Activated CD8-positive, alpha-beta T cell treated with anti-CD3 and anti-CD28 coated beads, Interleukin-2, amount 10 ng/mL, durations not matched to agents 7 days and 5 days (primary cell): Measurements from ENCODE around the gene SYNE1. TPM values are rescaled to one million over a fixed set of nuclear protein-coding genes. Genes with fewer than 3 reads are reported as not detected.

ENCODE experiments used
- ATAC-seq: fragments of 150-1000 bp; cut with Tn5 transposase; one replicate; pipeline ENCODE4 v1.10.0; 2021; ENCODE audit warnings: moderate library complexity
- CTCF ChIA-PET: fragments of 350-600 bp; sonication (Branson Sonifier 250); formaldehyde crosslinking; loops from one replicate; lab custom pipeline; 2021; ENCODE audit warnings: antibody characterized with exemption; lab: Charles Lee
- POLR2A ChIA-PET: fragments of 350-600 bp; sonication (Branson Sonifier 250); formaldehyde crosslinking; loops from one replicate; lab custom pipeline; 2021; ENCODE audit warnings: antibody characterized with exemption; lab: Charles Lee
- DNase-seq: peaks from one replicate; pipeline ENCODE4 v3.0.0-alpha.2; 2020
- H3K27ac Mint-ChIP-seq: one replicate; pipeline ENCODE4 v1.8.0; 2021; ENCODE audit warnings: mild to moderate bottlenecking, mixed read lengths
- H3K27me3 Mint-ChIP-seq: one replicate; pipeline ENCODE4 v1.8.0; 2021; ENCODE audit warnings: low read depth, mixed read lengths
- H3K36me3 Mint-ChIP-seq: one replicate; pipeline ENCODE4 v1.8.0; 2021; ENCODE audit warnings: low read depth, mixed read lengths
- H3K4me1 Mint-ChIP-seq: one replicate; pipeline ENCODE4 v1.8.0; 2021; ENCODE audit warnings: low read depth, mixed read lengths
- H3K4me3 Mint-ChIP-seq: one replicate; pipeline ENCODE4 v1.8.0; 2021; ENCODE audit warnings: mild to moderate bottlenecking, mixed read lengths
- H3K9me3 Mint-ChIP-seq: one replicate; pipeline ENCODE4 v1.8.0; 2022; ENCODE audit warnings: mixed read lengths; ENCODE audit not compliant: insufficient read depth
- total RNA-seq, 2 experiments: library from RNA; stranded (reverse); gene quantifications; one replicate each; pipeline ENCODE4 v1.2.3, GENCODE V29; 2021

Gene SYNE1
- total RNA-seq, 2 experiments from 2014 or later = 57.0 to 63.8 TPM

GRCh38 chr6:152463164-152463563 is 174.0 kb downstream of the SYNE1 start:
- no peak overlapping the region for H3K27ac Mint-ChIP-seq
- H3K4me1 Mint-ChIP-seq = peaks cover 9% of the 10 kb centered on the region
- H3K27me3 Mint-ChIP-seq = peaks cover 12% of the 10 kb centered on the region
- DNase-seq = no peak
- H3K9me3 Mint-ChIP-seq = no peaks in the 10 kb centered on the region
- H3K36me3 Mint-ChIP-seq = no peaks in the 10 kb centered on the region
- POLR2A ChIA-PET = no interaction called here
- no peak for ATAC-seq
- CTCF ChIA-PET = no interaction called here
- no peak overlapping the region for H3K4me3 Mint-ChIP-seq

GRCh38 chr6:152462716-152463115 is 174.4 kb downstream of the SYNE1 start:
- H3K4me3 Mint-ChIP-seq = no peak overlapping the region
- CTCF ChIA-PET = no interaction called here
- H3K27ac Mint-ChIP-seq = no peak overlapping the region

GRCh38 chr6:152461556-152461955 is 175.6 kb downstream of the SYNE1 start:
- Mint-ChIP-seq H3K36me3 (no peaks in the 10 kb centered on the region), H3K4me3 (no peak overlapping the region), H3K27me3 (peaks cover 12% of the 10 kb centered on the region), H3K4me1 (peaks cover 9% of the 10 kb centered on the region), H3K27ac (no peak overlapping the region), H3K9me3 (no peaks in the 10 kb centered on the region)
- ATAC-seq = no peak
- no peak for DNase-seq
- ChIA-PET POLR2A (no interaction called here), CTCF (no interaction called here)

More at GRCh38 chr6:152462716-152463115, 174.4 kb downstream of the SYNE1 start:
- Mint-ChIP-seq H3K9me3 (no peaks in the 10 kb centered on the region), H3K27me3 (peaks cover 12% of the 10 kb centered on the region), H3K4me1 (peaks cover 9% of the 10 kb centered on the region), H3K36me3 (no peaks in the 10 kb centered on the region)
- ATAC-seq = no peak
- POLR2A ChIA-PET = interaction anchor here (0.7 kb wide), 1 partner anchor 68 kb away, joined by 3 read pairs; no protein-coding TSS in a partner anchor
- DNase-seq = no peak

- Mint-ChIP-seq H3K36me3 (no peaks in the 10 kb centered on the region), H3K4me1 (peaks cover 9% of the 10 kb centered on the region), H3K4me3 (no peak overlapping the region), H3K9me3 (no peaks in the 10 kb centered on the region), H3K27ac (no peak overlapping the region), H3K27me3 (peaks cover 6% of the 10 kb centered on the region)
- ATAC-seq (no peak), DNase-seq (no peak)
- ChIA-PET POLR2A (no interaction called here), CTCF (no interaction called here)
These were observed 178.2 kb downstream of the SYNE1 start for GRCh38 chr6:152458648-152459644.

- Mint-ChIP-seq H3K4me1 (peaks cover 7% of the 10 kb centered on the region), H3K27ac (no peak overlapping the region), H3K36me3 (no peaks in the 10 kb centered on the region), H3K27me3 (peaks cover 6% of the 10 kb centered on the region), H3K4me3 (no peak overlapping the region), H3K9me3 (no peaks in the 10 kb centered on the region)
- ATAC-seq = no peak
- CTCF ChIA-PET = no interaction called here
- DNase-seq = no peak
- POLR2A ChIA-PET = no interaction called here
These were observed 179.1 kb downstream of the SYNE1 start for GRCh38 chr6:152457949-152458624.

GRCh38 chr6:152454003-152454402 is 183.2 kb downstream of the SYNE1 start:
- POLR2A ChIA-PET = no interaction called here
- no peaks in the 10 kb centered on the region for H3K36me3 Mint-ChIP-seq
- no peaks in the 10 kb centered on the region for H3K4me1 Mint-ChIP-seq
- ATAC-seq (no peak), DNase-seq (no peak)
- H3K27me3 Mint-ChIP-seq = no peaks in the 10 kb centered on the region
- H3K9me3 Mint-ChIP-seq = no peaks in the 10 kb centered on the region
- no peak overlapping the region for H3K4me3 Mint-ChIP-seq
- H3K27ac Mint-ChIP-seq = no peak overlapping the region
- CTCF ChIA-PET = no interaction called here

- ChIA-PET POLR2A (no interaction called here), CTCF (no interaction called here)
- Mint-ChIP-seq H3K4me1 (no peaks in the 10 kb centered on the region), H3K27me3 (no peaks in the 10 kb centered on the region), H3K36me3 (no peaks in the 10 kb centered on the region), H3K27ac (no peak overlapping the region), H3K4me3 (no peak overlapping the region), H3K9me3 (no peaks in the 10 kb centered on the region)
- ATAC-seq = no peak
- no peak for DNase-seq
These were observed 183.7 kb downstream of the SYNE1 start for GRCh38 chr6:152453421-152453820.

- Mint-ChIP-seq H3K36me3 (no peaks in the 10 kb centered on the region), H3K4me3 (no peak overlapping the region), H3K9me3 (no peaks in the 10 kb centered on the region), H3K27me3 (no peaks in the 10 kb centered on the region), H3K4me1 (no peaks in the 10 kb centered on the region), H3K27ac (no peak overlapping the region)
- no peak for ATAC-seq
- ChIA-PET POLR2A (no interaction called here), CTCF (no interaction called here)
- no peak for DNase-seq
These were observed 184.5 kb downstream of the SYNE1 start for GRCh38 chr6:152452639-152453038.

GRCh38 chr6:152450519-152450918 is 186.6 kb downstream of the SYNE1 start:
- Mint-ChIP-seq H3K27ac (no peak overlapping the region), H3K4me3 (no peak overlapping the region), H3K4me1 (no peaks in the 10 kb centered on the region), H3K27me3 (no peaks in the 10 kb centered on the region), H3K36me3 (no peaks in the 10 kb centered on the region), H3K9me3 (no peaks in the 10 kb centered on the region)
- ChIA-PET CTCF (no interaction called here), POLR2A (no interaction called here)
- ATAC-seq (no peak), DNase-seq (no peak)

GRCh38 chr6:152441902-152442301 is 195.3 kb downstream of the SYNE1 start:
- H3K9me3 Mint-ChIP-seq = no peaks in the 10 kb centered on the region
- no peaks in the 10 kb centered on the region for H3K4me1 Mint-ChIP-seq
- no peak overlapping the region for H3K27ac Mint-ChIP-seq
- ChIA-PET POLR2A (no interaction called here), CTCF (no interaction called here)
- H3K36me3 Mint-ChIP-seq = no peaks in the 10 kb centered on the region
- DNase-seq (no peak), ATAC-seq (no peak)
- H3K4me3 Mint-ChIP-seq = no peak overlapping the region
- H3K27me3 Mint-ChIP-seq = no peaks in the 10 kb centered on the region

GRCh38 chr6:152435816-152436215 is 201.3 kb downstream of the SYNE1 start:
- no peaks in the 10 kb centered on the region for H3K27me3 Mint-ChIP-seq
- ATAC-seq (no peak), DNase-seq (no peak)
- CTCF ChIA-PET = no interaction called here
- no peaks in the 10 kb centered on the region for H3K4me1 Mint-ChIP-seq
- no peak overlapping the region for H3K27ac Mint-ChIP-seq
- H3K9me3 Mint-ChIP-seq = no peaks in the 10 kb centered on the region
- no peaks in the 10 kb centered on the region for H3K36me3 Mint-ChIP-seq
- POLR2A ChIA-PET = no interaction called here
- no peak overlapping the region for H3K4me3 Mint-ChIP-seq

GRCh38 chr6:152432758-152433157 is 204.4 kb downstream of the SYNE1 start:
- Mint-ChIP-seq H3K4me3 (no peak overlapping the region), H3K27ac (no peak overlapping the region), H3K36me3 (no peaks in the 10 kb centered on the region), H3K9me3 (no peaks in the 10 kb centered on the region), H3K27me3 (no peaks in the 10 kb centered on the region), H3K4me1 (no peaks in the 10 kb centered on the region)
- ATAC-seq (no peak), DNase-seq (no peak)
- POLR2A ChIA-PET = no interaction called here
- CTCF ChIA-PET = no interaction called here
